GM21737 (cell line): Measurements from ENCODE around the gene PRMT1.

Experiments used
- ATAC-seq: cut with Tn5 transposase; IDR thresholded peaks from one replicate; pipeline ENCODE4 v1.9.1; 2021; ENCODE audit warnings: mild to moderate bottlenecking, moderate library complexity; ENCODE audit not compliant: unreplicated experiment

Gene PRMT1

GRCh38 chr19:49651029-49651819 is 25.8 kb upstream of the PRMT1 start:
- ATAC-seq, result no peak

DNA sequence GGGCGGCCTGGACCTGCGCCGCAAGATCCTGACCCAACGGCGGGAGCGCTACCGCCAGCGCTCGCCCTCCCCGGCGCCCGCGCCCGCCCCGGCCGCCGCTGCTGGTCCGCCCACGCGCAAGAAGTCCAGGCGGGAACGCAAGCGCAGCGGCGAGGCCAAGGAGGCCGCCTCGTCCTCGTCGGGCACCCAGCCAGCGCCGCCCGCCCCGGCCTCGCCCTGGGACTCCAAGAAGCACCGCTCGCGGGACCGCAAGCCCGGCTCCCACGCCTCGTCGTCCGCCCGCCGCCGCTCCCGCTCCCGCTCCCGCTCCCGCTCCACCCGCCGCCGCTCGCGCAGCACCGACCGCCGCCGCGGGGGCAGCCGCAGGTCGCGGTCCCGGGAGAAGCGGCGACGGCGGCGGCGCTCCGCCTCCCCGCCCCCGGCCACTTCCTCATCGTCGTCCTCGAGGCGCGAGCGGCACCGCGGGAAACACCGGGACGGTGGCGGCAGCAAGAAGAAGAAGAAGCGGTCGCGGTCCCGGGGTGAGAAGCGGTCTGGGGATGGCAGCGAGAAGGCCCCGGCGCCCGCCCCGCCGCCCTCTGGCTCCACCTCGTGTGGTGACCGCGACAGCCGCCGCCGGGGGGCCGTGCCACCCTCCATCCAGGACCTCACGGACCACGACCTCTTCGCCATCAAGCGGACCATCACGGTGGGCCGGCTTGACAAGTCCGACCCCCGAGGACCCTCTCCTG is 25.1 kb upstream of the PRMT1 start:
- no peak for ATAC-seq

GRCh38 chr19:49652551-49653465 is 24.3 kb upstream of the PRMT1 start:
- no peak for ATAC-seq

- ATAC-seq, result no peak
These were observed 23.6 kb upstream of the PRMT1 start for GRCh38 chr19:49653466-49653806.

DNA sequence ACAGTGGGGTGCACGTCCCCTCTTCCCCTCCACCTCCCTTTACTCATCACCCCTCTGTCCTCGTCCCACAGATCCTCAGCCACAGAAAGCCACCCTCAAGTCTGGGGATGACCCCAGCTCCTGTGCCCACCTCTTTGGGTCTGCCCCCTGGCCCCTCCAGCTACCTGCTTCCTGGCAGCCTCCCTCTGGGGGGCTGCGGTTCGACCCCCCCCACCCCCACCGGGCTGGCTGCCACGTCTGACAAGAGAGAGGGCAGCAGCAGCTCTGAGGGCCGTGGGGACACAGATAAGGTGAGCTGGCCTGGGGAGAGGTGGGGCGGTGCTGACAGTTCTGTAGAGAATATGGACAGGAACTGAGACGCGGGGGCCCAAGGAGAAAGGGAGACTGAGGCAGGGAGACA is 22.5 kb upstream of the PRMT1 start:
- no peak for ATAC-seq

GRCh38 chr19:49655570-49656455 is 21.3 kb upstream of the PRMT1 start:
- no peak for ATAC-seq

DNA sequence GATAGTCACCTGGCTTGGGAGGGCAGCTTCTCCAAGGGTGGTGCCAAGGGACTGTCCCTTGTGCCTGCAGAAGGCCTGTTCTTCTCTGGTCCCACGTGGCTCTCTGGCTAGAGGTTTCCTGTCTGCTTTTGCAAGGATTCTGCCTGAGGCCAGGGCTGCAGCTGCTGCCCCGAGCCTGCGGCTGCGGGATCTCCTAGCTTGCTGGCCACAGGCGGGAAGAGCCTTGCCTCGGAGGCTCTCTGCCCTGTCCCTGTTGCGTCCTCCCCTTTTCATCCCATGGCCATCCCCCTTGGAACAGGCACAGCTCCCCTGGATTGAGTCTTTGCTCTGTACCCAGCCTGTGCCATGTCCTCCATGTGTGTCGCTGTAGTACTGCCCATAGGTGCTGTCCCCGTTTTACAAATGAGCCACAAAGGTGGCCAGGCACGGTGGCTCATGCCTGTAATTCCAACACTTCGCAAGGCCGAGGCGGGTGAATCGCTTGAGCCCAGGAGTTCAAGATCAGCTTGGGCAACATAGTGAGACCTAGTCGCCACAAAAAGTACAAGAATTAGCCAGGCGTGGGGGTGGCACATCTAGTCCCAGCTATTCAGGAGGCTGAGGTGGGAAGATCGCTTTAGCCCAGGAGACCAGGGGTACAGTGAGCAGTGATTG is 20.5 kb upstream of the PRMT1 start:
- no peak for ATAC-seq

GRCh38 chr19:49657493-49658138 is 19.5 kb upstream of the PRMT1 start:
- ATAC-seq, result no peak

DNA sequence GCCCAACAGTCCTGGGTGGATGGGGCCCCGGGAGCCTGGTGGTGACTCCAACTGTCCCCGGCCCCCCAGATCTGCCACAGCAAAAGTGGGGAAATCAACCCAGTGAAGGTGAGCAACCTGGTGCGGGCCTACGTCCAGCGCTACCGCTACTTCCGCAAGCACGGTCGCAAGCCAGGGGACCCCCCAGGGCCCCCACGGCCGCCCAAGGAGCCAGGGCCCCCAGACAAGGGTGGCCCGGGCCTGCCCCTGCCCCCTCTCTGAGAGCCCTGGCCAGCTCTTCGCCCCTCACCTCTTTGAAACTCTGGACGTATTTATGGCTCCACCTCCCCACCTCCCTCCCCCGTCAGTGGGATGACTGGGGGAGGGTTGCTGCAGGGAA is 18.9 kb upstream of the PRMT1 start:
- no peak for ATAC-seq

- ATAC-seq, result no peak
These were observed 18.3 kb upstream of the PRMT1 start for GRCh38 chr19:49658566-49659442.

DNA sequence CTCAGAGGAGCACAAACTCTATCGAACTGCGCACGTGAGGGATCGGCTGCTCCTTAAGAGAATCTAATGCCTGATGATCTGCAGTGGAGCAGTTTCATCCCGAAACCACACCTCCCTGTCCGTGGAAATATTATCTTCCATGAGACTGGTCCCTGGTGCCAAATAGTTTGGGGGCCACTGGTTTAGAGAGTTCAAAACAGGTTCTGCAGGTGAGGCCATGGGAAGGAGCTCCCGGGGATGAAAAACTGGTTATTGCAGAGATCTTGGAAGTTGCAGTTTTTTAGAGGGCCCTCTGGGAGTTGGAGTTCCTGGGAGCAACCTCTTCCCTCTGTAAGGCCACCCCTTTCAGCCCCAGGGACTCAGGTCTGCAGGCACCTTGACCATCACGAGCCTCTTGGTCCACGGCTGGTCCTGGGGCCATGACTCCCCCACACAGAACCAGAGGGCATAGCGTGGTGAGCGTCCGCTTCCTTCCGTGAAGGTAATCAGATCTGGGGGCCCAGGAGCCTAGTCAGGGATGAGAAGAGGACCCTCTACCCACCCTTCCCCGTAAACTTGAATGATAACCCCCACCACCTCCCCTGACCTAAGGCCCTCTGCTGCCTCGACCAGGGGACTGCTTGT is 16.6 kb upstream of the PRMT1 start:
- ATAC-seq, result no peak

- no peak for ATAC-seq
These were observed 15.1 kb upstream of the PRMT1 start for GRCh38 chr19:49662011-49662410.

GRCh38 chr19:49663224-49663623 is 13.8 kb upstream of the PRMT1 start:
- ATAC-seq, result no peak

DNA sequence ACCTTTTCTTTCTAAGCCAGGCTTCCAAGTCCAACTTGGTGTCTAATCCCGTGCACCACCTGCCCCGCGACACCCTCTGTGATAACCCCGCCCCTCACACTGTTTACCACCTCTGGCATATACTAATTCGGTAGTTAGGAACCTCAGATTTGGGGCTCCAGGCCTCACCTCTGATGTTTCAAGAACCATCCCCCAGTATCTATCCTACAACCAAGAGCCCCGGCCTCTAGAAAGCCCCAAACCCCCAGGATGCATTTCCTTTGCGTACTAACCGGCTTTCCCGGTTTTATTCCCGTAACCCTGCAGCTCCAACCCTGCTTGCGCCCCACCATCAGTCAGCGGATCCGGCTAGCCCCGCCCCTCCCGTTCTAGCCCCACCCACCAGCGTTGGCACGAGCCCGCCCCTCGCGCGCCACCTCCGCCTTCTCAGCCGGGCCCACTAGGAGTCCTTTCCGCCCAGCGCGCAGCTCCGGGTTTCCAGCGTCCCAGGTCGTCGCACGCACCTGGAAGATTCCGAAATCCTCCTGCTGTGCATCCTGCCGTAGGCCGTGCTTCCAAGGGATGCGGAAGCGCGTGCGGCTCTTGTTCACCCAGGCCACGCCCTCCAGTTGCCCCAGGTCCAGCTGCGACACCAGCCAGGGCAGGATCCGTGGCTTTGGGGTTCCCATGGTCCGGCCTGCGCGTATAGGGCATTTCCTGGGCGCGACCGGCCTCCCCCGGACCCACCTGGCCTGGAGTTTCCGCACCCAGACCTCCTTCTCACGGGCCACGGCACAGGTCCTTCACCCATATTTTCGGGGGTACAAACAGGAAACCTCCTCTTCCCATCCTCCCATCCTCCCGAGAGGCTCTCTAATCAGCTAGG is 12.7 kb upstream of the PRMT1 start:
- ATAC-seq, result peak; percentile 41

GRCh38 chr19:49665036-49665350 is 12.1 kb upstream of the PRMT1 start:
- ATAC-seq, result no peak

DNA sequence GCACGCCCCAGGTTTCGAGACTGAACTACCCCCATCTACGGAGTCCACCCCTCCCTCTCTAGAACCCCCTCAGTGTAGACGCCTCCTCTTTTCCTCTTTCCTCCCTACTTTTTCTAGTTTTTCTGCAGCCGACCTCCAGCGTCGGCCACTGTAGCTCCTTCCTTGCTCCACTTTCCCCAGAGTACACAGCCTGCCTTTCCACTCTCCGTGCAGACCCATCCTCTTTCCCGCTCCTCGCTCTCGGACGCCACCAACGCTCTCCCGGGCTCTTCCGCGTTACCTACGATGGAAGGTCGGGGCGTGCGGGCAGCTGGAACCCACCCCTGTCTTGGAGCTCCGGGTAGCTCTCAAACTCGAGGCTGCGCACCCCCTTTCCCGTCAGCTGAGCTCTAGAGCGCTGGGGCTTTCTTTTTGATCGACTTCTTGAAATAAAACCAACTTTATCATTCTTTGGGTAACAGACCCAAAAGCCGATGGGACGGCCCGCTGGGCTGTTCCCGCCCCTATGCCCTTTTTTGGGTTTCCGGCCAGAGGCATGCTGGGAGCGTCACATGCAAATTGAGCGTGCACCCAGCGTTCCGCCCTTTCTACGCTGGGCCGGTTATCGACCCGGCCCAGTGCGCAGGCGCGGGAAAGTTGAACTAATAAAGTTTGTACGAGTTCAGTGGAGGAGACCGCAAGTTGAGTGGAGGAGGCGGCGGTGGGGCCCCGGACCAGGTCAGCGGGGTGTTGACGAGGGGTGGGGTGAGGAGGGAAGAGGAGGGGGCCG is 11.5 kb upstream of the PRMT1 start, which contains the start of the genes BCL2L12 and IRF3:
TSS of gene BCL2L12 (plus strand) at position 583 of the 769 bp plus-strand sequence. CDS start 760 bp downstream, outside the sequence.
TSS of gene IRF3 (minus strand) at position 507 of the 769 bp plus-strand sequence. CDS start 1,019 bp downstream, outside the sequence.
- ATAC-seq, result peak; percentile 73
